Fibroblast of lung (primary cell): Measurements from ENCODE around the gene FBLN2.

ENCODE experiments used
- EZH2 ChIP-seq: IDR thresholded peaks from 2 replicates; pipeline ENCODE4 v1.5.1; 2012; ENCODE audit warnings: low read length, control low read depth, mild to moderate bottlenecking; ENCODE audit errors: missing control alignments
- TF ChIP-seq, protein P1 (sequence below), 2 donors: IDR thresholded peaks in 1 of 2; conservative IDR thresholded peaks in 1 of 2; 1 replicate in 1 of 2; 2 replicates in 1 of 2; pipeline ENCODE4 v1.5.1; 2011 to 2012; ENCODE audit warnings: low read length in 2 of 2, control low read depth in 1 of 2, inconsistent platforms in 1 of 2, low read depth in 1 of 2, mild to moderate bottlenecking in 1 of 2

DNA sequence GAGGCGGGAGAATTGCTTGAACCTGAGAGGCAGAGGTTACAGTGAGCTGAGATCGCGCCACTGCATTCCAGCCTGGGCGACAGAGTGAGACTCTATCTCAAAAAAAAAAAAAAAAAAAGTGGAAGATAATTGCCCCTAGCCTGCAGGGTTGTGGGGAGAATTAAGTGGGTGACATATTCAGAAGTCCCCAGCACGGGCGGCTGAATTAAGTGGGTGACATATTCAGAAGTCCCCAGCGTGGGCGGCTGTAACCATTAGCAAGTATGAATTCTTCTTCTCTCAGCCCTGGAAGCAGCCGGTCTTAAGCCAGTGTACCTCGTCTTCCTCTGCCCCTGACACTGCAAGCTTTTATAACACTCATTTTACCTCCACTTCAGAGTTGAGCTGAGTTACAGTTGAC lies 44.7 kb downstream of the FBLN2 start:
- TF ChIP-seq, protein P1, sequence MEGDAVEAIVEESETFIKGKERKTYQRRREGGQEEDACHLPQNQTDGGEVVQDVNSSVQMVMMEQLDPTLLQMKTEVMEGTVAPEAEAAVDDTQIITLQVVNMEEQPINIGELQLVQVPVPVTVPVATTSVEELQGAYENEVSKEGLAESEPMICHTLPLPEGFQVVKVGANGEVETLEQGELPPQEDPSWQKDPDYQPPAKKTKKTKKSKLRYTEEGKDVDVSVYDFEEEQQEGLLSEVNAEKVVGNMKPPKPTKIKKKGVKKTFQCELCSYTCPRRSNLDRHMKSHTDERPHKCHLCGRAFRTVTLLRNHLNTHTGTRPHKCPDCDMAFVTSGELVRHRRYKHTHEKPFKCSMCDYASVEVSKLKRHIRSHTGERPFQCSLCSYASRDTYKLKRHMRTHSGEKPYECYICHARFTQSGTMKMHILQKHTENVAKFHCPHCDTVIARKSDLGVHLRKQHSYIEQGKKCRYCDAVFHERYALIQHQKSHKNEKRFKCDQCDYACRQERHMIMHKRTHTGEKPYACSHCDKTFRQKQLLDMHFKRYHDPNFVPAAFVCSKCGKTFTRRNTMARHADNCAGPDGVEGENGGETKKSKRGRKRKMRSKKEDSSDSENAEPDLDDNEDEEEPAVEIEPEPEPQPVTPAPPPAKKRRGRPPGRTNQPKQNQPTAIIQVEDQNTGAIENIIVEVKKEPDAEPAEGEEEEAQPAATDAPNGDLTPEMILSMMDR (conservative IDR thresholded peaks at IDR 0.05 in 1 of 2, IDR thresholded peaks at IDR 0.05 in 1 of 2; ENCODE audit: low read depth in 1 of 2, low read length in 2 of 2) = no peak
- no peak for TF ChIP-seq EZH2
